K562 (cell line): Measurements from ENCODE around the gene SLC5A11. TPM values are rescaled to one million over a fixed set of nuclear protein-coding genes. Genes with fewer than 3 reads are reported as not detected.

Experiments
- polyA plus RNA-seq, 8 experiments: library from polyadenylated mRNA; depleted of rRNA in 4 of 8; stranded (reverse) in 5 of 8; unstranded in 3 of 8; fragments of >200 nt; fragmentation: Nextera tagmentation in 2 of 8; fragmentation: Illumina TruSeq in 1 of 8; extraction: Ambion mirVana in 2 of 8; extraction: Trizol in 1 of 8; gene quantifications; 2 replicates each; pipeline versions ENCODE4 v1.2.1 to v1.2.3, GENCODE V29; 2011 to 2014; ENCODE audit warnings: inconsistent platforms in 1 of 8, missing spikeins in 1 of 8
- total RNA-seq, 7 experiments: library from RNA; depleted of rRNA in 6 of 7; stranded (reverse); fragments of >200 nt in 6 of 7; fragmentation: Illumina TruSeq in 2 of 7; extraction: Trizol in 2 of 7; gene quantifications; 2 replicates each; pipeline versions ENCODE4 v1.2.1 to v1.2.3, GENCODE V29; 2011 to 2021; ENCODE audit warnings: low replicate concordance in 1 of 7
- TF ChIP-seq, protein P1 (sequence below): fragments of 450-650 bp; conservative IDR thresholded peaks from 2 replicates; pipeline ENCODE4 v1.6.1; 2016; ENCODE audit warnings: missing genetic modification characterization, low read depth, mild to moderate bottlenecking, control low read depth, missing compliant biosample characterization

SLC5A11 gene
- total and polyA plus RNA-seq, 9 of the 15 experiments (the other 6 are each of a cell fraction or from before 2014, with no cell fraction given), result 0.04 to 0.25 (median 0.11) TPM; not detected in 3

DNA sequence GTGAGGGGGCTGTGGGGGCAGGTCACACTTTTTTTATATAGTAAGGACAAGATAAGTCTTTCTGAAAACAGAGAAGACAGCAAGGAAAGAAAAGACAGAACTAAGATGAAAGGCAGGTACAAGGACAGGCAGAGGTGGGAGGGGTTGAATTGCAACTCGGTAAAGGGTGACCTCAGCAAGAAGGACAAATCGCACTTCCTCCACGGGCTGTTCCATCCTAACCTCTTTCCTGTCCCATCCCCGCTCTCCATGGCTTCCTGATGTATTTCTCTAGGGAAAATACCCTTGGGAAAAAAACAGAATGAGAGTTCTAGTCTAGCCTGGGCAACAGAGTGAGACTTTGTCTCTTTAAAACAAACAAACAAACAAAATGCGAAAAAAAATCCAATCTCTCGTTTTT lies 112.1 kb downstream of the SLC5A11 start (continued):
- TF ChIP-seq, protein P1, sequence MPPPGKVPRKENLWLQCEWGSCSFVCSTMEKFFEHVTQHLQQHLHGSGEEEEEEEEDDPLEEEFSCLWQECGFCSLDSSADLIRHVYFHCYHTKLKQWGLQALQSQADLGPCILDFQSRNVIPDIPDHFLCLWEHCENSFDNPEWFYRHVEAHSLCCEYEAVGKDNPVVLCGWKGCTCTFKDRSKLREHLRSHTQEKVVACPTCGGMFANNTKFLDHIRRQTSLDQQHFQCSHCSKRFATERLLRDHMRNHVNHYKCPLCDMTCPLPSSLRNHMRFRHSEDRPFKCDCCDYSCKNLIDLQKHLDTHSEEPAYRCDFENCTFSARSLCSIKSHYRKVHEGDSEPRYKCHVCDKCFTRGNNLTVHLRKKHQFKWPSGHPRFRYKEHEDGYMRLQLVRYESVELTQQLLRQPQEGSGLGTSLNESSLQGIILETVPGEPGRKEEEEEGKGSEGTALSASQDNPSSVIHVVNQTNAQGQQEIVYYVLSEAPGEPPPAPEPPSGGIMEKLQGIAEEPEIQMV (tag), result no peak

Other genes starting within 250 kb of the SLC5A11 start
- 14.1 and 22.3 TPM in 2 replicates for gene TNRC6A, start 116.3 kb upstream of the SLC5A11 start, total RNA-seq (2014; rRNA removed)
- 23.8 and 24.5 TPM in 2 replicates for gene TNRC6A, start 116.3 kb upstream of the SLC5A11 start, total RNA-seq (2014; rRNA removed; fragmentation: Illumina TruSeq; extraction: Trizol)
- 27.0 and 32.1 TPM in 2 replicates for gene TNRC6A, start 116.3 kb upstream of the SLC5A11 start, total RNA-seq (2015; rRNA removed; fragmentation: Illumina TruSeq; extraction: Trizol)
- 27.2 and 28.8 TPM in 2 replicates for gene TNRC6A, start 116.3 kb upstream of the SLC5A11 start, total RNA-seq (2021)
- gene TNRC6A, start 116.3 kb upstream of the SLC5A11 start, polyA plus RNA-seq (2011; rRNA removed), result 30.0 and 35.1 TPM in 2 replicates
- gene TNRC6A, start 116.3 kb upstream of the SLC5A11 start, polyA plus RNA-seq (2014; fragmentation: Illumina TruSeq; extraction: Trizol), result 23.5 and 31.0 TPM in 2 replicates
- 1 to 10 TPM; 3.4 to 4.6 TPM for gene TNRC6A, start 116.3 kb upstream of the SLC5A11 start, polyA plus RNA-seq (2014; fragmentation: Nextera tagmentation; extraction: Ambion mirVana)
- gene TNRC6A, start 116.3 kb upstream of the SLC5A11 start, polyA plus RNA-seq (2014; rRNA removed), result 23.3 and 26.6 TPM in 2 replicates
- gene ARHGAP17, start 169.4 kb downstream of the SLC5A11 start, total RNA-seq (2014; rRNA removed), result 10.9 and 14.4 TPM in 2 replicates
- 13.6 and 14.0 TPM in 2 replicates for gene ARHGAP17, start 169.4 kb downstream of the SLC5A11 start, total RNA-seq (2014; rRNA removed; fragmentation: Illumina TruSeq; extraction: Trizol)
- 10.4 and 14.4 TPM in 2 replicates for gene ARHGAP17, start 169.4 kb downstream of the SLC5A11 start, total RNA-seq (2015; rRNA removed; fragmentation: Illumina TruSeq; extraction: Trizol)
- 39.5 and 45.1 TPM in 2 replicates for gene ARHGAP17, start 169.4 kb downstream of the SLC5A11 start, total RNA-seq (2021)
- 9.9 and 10.6 TPM in 2 replicates for gene ARHGAP17, start 169.4 kb downstream of the SLC5A11 start, polyA plus RNA-seq (2011; rRNA removed)
- gene ARHGAP17, start 169.4 kb downstream of the SLC5A11 start, polyA plus RNA-seq (2014; fragmentation: Illumina TruSeq; extraction: Trizol), result 32.7 and 41.5 TPM in 2 replicates
- gene ARHGAP17, start 169.4 kb downstream of the SLC5A11 start, polyA plus RNA-seq (2014; fragmentation: Nextera tagmentation; extraction: Ambion mirVana), result 1 to 10 TPM; 5.8 to 8.0 TPM
- 18.1 and 22.8 TPM in 2 replicates for gene ARHGAP17, start 169.4 kb downstream of the SLC5A11 start, polyA plus RNA-seq (2014; rRNA removed)